PFSK-1 (cell line): ENCODE data around the gene XPNPEP2.

Experiments used
- POLR2AphosphoS5 ChIP-seq: IDR thresholded peaks from 2 replicates; pipeline ENCODE4 v1.6.1; 2012; ENCODE audit warnings: low read depth, mild to moderate bottlenecking, control low read depth, low read length, moderate library complexity
- REST ChIP-seq, 2 experiments: IDR thresholded peaks; 2 replicates each; pipeline versions ENCODE4 v1.6.1 to v1.8.0; 2011 to 2012; ENCODE audit warnings: low read depth in 2 of 2, low read length in 2 of 2, control low read depth in 1 of 2, inconsistent platforms in 1 of 2, mild to moderate bottlenecking in 1 of 2, moderate library complexity in 1 of 2; ENCODE audit not compliant: insufficient read depth in 1 of 2
- SIN3A ChIP-seq: IDR thresholded peaks from 2 replicates; pipeline ENCODE4 v1.6.1; 2012; ENCODE audit warnings: mild to moderate bottlenecking, low read length, moderate library complexity, borderline replicate concordance; ENCODE audit not compliant: insufficient read depth
- TAF1 ChIP-seq: IDR thresholded peaks from 2 replicates; pipeline ENCODE4 v1.6.1; 2012; ENCODE audit warnings: low read length, control low read depth, borderline replicate concordance; ENCODE audit not compliant: insufficient read depth

GRCh38 chrX:129696463-129697155 is 42.2 kb upstream of the XPNPEP2 start:
- no peak for TF ChIP-seq TAF1
- TF ChIP-seq REST (IDR thresholded peaks at IDR 0.05; ENCODE audit: insufficient read depth in 1 of 2, low read depth in 2 of 2, low read length in 2 of 2): no peak
- no peak for TF ChIP-seq POLR2AphosphoS5
- no peak for TF ChIP-seq SIN3A
